ENCODE measurements around the gene TBC1D22A.

DNA sequence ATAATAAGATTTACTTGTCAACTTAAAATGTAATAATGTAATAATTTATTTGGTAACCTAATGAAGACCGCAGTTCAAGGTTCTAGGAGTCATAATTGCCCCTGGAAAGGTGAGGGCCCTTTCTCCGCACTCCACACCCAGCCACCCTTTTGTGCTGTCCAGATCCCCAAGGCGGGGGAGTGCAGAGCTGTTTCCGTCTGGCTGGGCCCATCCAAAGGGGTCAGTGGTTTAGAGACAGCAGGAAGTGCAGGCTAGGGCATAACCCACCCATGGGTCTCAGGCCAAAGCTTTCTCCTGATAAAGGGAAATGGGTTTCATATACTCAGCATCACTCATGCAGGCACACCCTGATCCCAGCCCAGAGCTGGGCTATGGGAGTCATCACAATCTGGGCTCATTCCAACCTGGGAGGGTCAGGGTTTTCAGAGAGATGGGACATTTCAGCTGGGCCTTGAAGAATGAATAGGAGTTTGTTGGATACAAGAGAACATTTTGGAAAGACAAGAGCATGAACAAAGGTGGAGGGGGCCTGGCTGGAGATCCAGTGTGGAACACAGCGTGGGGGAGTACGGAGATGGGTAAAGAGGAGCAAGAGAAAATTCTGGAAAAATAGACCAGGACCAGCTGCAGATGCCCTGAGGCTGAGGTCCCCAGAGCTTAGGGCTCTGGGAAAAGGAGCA lies 432.2 kb downstream of the TBC1D22A start:
- TF ChIP-seq, protein P1, sequence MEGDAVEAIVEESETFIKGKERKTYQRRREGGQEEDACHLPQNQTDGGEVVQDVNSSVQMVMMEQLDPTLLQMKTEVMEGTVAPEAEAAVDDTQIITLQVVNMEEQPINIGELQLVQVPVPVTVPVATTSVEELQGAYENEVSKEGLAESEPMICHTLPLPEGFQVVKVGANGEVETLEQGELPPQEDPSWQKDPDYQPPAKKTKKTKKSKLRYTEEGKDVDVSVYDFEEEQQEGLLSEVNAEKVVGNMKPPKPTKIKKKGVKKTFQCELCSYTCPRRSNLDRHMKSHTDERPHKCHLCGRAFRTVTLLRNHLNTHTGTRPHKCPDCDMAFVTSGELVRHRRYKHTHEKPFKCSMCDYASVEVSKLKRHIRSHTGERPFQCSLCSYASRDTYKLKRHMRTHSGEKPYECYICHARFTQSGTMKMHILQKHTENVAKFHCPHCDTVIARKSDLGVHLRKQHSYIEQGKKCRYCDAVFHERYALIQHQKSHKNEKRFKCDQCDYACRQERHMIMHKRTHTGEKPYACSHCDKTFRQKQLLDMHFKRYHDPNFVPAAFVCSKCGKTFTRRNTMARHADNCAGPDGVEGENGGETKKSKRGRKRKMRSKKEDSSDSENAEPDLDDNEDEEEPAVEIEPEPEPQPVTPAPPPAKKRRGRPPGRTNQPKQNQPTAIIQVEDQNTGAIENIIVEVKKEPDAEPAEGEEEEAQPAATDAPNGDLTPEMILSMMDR (conservative IDR thresholded peaks at IDR 0.05; ENCODE audit: low read depth, low read length): no peak
- TF ChIP-seq EZH2phosphoT487 (IDR thresholded peaks at IDR 0.05; ENCODE audit: borderline replicate concordance, low read length): no peak

All from PC-3 (cell line).